GM12891 (cell line): ENCODE measurements around the gene MAPRE2.

Experiments used
- POLR2A ChIP-seq: IDR thresholded peaks from 2 replicates; pipeline ENCODE4 v1.6.1; 2011; ENCODE audit warnings: low read depth, low read length, control low read depth
- POLR2AphosphoS5 ChIP-seq: IDR thresholded peaks from 2 replicates; pipeline ENCODE4 v1.6.1; 2011; ENCODE audit warnings: low read depth, low read length, control low read depth
- TAF1 ChIP-seq: IDR thresholded peaks from 2 replicates; pipeline ENCODE4 v1.6.1; 2011; ENCODE audit warnings: low read depth, low read length, control low read depth

DNA sequence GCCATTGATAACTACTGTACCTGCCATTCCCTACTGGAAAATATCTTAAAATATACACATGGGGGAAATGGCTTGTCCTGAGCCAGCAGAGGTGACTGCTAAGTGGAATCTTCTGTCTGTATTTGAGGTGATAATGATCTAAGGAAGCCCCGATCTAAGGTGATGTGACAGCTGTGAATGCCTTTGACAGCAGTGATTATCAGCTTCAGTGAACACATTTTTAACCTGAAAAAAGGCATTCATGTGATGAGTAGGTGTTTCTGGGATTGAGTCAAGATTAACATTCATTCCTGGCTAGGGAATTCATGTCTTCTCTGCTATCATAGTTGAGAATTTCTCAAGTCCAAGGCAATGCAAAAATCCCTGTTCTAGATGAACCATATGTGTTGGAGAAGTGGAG is 9.1 kb upstream of the MAPRE2 start:
- no peak for TF ChIP-seq POLR2A
- no peak for TF ChIP-seq POLR2AphosphoS5
- TF ChIP-seq TAF1 = no peak
